Activated T-helper 1 cell treated with Interleukin-2 at 50 U/mL for 16 hours (primary cell): ENCODE results near the gene CRYBA2.

Experiments used
- DNase-seq: peaks from one replicate; pipeline ENCODE4 v3.0.0-alpha.2; 2020; ENCODE audit warnings: low read depth

The CRYBA2 gene

GRCh38 chr2:218982586-218983262, 10.5 kb downstream of the CRYBA2 start:
- DNase-seq = no peak

- DNase-seq = no peak
These were observed 11.2 kb downstream of the CRYBA2 start for GRCh38 chr2:218981881-218982585.

DNA sequence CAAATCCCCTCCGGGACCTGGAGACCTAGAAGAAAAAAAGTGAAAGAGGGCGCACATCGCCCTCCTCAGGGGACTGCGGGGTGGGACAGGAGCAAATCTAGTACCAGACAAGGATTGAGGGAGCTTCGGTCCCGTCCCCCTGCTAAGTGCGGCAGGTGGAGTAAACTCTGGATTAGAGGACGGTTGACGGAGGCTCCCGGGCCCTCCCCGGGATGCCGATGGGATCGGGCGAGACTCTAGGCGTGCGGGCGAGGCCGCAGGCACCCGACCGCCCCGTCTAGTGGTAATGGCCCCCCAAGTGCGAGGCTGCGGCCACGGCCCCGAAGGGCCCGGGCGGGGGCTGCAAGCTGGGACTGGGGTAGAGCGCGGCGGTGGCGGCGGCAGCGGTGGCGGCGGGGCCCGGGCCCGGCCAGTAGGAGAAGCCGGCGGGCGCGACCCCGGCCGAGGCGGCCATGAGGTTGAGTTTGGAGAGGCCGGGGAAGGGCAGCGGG, 11.8 kb downstream of the CRYBA2 start:
- DNase-seq = no peak

DNA sequence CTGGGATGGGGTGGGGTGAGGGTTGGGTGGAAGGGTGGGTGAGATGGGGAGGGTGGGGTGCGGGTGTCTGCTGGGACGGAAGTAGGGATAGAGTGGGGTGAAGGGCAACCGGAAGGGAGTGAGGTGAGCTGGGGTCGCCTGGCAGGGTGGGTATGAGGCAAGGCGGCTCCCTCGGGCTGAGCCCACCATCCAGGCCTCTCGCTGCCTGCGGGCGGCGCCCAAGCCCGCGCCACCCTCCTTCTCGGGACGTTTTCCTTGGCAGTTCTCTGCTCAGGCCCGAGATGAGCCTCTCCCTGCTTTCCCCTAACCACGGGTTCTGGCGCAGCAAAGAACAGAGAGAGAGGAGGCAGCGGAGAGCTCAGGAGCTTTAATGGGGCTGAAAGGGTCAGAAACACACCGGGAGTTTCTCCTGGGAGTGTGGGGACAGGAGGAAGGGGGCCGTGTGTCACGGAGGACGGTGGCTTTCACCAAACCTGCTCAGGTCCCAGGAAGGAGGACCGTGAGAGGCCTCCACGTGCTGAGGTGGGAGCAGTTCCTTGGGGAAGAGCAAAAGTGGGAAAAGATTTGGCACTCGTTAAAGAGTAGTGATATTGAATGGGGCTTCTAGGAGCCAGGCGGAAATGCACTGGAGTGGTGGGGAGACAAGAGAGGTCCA, 12.4 kb downstream of the CRYBA2 start:
- no peak for DNase-seq

DNA sequence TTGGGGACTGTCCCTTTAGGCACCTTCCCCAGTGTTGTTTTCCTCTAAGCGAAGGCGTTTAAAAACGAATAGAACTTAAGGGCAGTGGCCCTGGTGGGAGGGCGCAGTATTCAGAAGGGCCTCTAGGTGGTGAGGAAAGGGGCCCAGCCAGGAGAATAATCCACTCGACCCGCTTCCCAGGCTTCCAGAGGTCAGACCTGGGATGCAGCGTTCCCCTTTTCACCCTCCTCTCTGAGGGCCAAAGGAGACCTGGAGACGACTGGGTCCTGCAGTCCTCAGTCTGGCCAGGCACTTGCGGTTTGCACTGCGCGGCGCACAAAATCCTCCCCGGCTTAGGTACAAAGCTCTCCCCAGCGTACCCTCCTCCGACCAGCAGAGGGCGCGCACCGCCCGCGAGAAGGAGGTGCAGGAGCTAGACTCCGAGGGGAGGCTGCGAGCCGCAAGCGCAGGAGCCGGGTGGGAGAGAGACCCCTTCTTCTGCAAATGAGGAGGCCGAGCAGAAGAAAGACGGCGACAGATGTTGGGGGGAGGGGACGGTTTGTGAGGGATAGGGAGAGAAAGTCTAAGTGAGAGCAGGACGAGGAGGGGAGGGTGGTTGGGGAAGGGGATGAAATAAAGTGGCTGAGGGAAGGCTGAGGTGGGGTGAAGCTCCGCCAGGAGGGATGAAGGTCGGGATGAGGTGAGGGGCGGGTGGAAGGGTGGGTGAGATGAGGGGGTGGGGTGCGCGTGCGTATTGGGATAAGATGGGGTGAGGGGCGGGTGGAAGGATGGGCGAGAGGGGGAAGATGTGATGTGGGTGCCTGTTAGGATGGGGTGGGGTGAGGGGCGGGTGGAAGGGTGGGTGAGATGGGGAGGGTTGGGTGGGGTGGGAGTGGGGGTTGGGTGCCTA, 13.1 kb downstream of the CRYBA2 start:
- DNase-seq = peak; percentile 68

DNA sequence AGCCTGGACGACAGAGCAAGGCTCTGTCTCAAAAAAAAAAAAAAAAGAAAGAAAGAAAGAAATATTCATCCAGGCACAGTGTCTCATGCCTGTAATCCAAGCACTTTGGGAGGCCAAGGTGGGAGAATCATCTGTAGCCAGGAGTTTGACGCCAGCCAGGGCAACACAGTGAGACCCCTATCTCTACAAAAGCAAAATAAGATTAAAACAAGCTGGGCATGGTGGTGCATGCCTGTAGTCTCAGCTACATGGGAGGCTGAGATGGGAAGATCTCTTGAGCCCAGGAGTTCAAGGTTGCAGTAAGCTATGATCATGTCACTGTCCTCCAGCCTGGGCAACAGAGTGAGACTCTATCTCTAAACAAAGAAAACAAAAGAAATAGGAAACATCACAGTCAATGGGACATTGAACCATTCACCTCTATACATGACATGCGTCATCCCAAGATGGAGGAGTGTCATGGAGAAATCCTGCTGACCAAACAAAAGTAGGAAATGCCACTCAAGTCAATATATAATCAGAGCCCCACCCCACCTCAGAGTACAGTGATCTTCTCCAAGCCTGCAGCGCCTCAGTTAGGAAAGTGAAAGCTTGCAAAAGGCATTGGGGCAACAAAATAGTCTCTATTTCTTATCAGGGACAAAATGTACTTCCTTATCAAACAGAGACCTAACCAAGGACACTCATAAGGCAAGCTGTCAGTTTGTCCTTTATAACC, 18.0 kb downstream of the CRYBA2 start:
- no peak for DNase-seq

GRCh38 chr2:218970894-218971293, 22.3 kb downstream of the CRYBA2 start:
- DNase-seq = no peak

GRCh38 chr2:218964041-218964771, 29.0 kb downstream of the CRYBA2 start:
- no peak for DNase-seq

DNA sequence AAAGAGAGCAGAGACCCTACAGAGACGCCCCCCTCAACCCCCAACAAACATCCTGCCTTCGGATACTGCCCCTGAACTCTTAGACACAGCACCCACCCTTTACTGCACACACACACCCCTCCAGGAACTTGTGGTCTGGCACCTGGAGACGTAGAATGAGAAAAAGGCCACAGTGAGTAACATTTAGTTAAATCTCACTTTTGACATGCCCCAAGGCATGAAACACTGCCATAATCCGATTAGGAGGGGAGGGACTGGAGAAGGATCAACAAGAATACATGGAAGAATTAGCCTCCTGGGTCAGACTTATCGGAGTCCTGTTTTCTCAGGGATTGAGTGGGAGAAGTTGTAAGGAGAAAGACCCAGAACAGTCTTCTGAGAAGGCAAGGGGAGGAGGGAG, 29.6 kb downstream of the CRYBA2 start:
- no peak for DNase-seq

GRCh38 chr2:218962859-218963492, 30.2 kb downstream of the CRYBA2 start:
- DNase-seq = no peak

GRCh38 chr2:218961651-218962570, 31.3 kb downstream of the CRYBA2 start:
- DNase-seq = no peak

GRCh38 chr2:218961229-218961628, 32.0 kb downstream of the CRYBA2 start:
- DNase-seq = no peak

DNA sequence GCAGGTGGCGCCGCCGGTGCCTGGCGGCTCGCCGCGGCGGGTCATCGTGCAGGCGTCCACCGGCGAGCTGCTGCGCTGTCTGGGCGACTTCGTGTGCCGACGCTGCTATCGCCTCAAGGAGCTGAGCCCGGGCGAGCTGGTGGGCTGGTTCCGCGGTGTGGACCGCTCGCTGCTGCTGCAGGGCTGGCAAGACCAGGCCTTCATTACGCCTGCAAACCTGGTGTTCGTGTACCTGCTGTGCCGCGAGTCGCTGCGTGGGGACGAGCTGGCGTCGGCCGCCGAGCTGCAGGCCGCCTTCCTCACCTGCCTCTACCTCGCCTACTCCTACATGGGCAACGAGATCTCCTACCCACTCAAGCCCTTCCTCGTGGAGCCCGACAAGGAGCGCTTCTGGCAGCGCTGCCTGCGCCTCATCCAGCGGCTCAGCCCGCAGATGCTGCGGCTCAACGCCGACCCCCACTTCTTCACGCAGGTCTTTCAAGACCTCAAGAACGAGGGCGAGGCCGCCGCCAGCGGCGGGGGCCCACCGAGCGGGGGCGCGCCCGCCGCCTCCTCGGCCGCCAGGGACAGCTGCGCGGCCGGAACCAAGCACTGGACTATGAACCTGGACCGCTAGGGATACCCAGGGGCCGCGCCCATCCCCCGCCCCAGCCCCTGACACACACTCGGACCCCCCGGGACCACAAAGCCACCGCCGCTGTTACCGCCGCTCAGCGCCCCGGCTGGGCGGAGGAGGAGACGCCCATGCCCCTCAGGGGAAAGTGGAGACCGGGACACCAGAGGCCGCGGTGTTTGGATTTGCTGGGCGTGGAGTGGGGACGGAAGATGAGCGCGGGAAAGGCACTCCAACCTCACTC, 32.7 kb downstream of the CRYBA2 start:
- no peak for DNase-seq

GRCh38 chr2:218959761-218960308, 33.4 kb downstream of the CRYBA2 start:
- DNase-seq = no peak

GRCh38 chr2:218959141-218959731, 34.0 kb downstream of the CRYBA2 start, which contains the start of gene CDK5R2:
Gene CDK5R2 (plus strand): TSS chr2:218959666. CDS start chr2:218959821, 155 bp downstream.
- DNase-seq = peak; percentile 24

DNA sequence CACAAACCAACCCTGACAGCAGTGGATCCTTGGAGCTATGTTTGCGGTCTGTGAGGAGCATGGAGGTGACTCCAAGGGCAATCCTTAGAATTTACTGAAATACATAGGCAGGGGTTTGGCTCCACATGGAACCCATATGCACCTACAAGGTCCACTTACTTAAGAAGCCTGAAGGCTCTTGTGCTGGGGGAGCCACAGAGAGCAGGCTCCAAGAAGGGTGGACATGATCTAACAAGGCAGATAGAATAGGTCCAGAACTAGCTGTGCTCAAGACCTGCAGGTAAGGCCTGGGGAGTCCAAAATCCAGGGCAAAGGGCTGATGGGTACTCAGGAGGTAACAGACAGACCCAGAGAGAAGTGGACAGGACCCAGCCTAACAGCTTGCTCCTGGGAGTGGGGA, 34.9 kb downstream of the CRYBA2 start:
- no peak for DNase-seq

DNA sequence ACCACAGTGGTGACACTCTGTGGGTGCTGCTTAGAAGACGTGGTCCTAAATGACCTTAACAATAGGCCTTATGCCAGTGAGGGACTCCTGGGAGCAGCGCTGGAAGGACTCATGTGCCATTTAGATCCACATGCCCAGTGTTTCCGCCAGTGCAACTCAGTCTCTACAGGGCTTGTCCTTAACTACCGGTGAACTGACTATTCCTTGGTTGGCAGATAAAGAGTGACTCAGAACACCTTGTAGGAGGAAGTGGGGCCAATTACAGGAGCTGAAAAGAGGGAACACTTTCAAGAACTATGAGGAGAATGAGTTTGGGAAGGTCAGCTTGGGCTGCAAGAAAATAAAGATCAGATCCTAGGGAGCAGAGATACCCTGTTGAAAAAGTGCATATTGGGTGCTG, 35.6 kb downstream of the CRYBA2 start:
- DNase-seq = no peak
